ENCODE data around the gene ZNF716.
"Not testable (repeated sequence)": the region's sequence is repeated elsewhere in the genome, so short reads cannot be mapped to it uniquely, and the experiment has no call there.

ZNF716 gene

GRCh38 chr7:57426629-57427003 is 23.4 kb upstream of the ZNF716 start:
- no peak for DNase-seq (ENCODE audit: low spot score)
- H3K27ac ChIP-seq: no peak overlapping the region
- H3K4me3 ChIP-seq: no peak overlapping the region
- no peak for TF ChIP-seq CTCF (IDR thresholded peaks at IDR 0.05)

- no peak overlapping the region for H3K27ac ChIP-seq
- no peak for TF ChIP-seq CTCF (IDR thresholded peaks at IDR 0.05)
- H3K4me3 ChIP-seq: no peak overlapping the region
- no peak for DNase-seq (ENCODE audit: low spot score)
These were observed 22.8 kb upstream of the ZNF716 start for GRCh38 chr7:57427146-57427545.

GRCh38 chr7:57427594-57427993 is 22.4 kb upstream of the ZNF716 start:
- TF ChIP-seq CTCF (IDR thresholded peaks at IDR 0.05): no peak
- H3K27ac ChIP-seq: no peak overlapping the region
- H3K4me3 ChIP-seq: no peak overlapping the region
- no peak for DNase-seq (ENCODE audit: low spot score)

- DNase-seq (ENCODE audit: low spot score): no peak
- no peak overlapping the region for H3K27ac ChIP-seq
- TF ChIP-seq CTCF (IDR thresholded peaks at IDR 0.05): no peak
- H3K4me3 ChIP-seq: no peak overlapping the region
These were observed 17.4 kb upstream of the ZNF716 start for GRCh38 chr7:57432583-57432982.

GRCh38 chr7:57437581-57437980 is 12.4 kb upstream of the ZNF716 start:
- DNase-seq (ENCODE audit: low spot score): no peak
- Histone ChIP-seq H3K4me3 (no peak overlapping the region), H3K27ac (no peak overlapping the region)
- TF ChIP-seq CTCF (IDR thresholded peaks at IDR 0.05): no peak

GRCh38 chr7:57438244-57438643 is 11.7 kb upstream of the ZNF716 start:
- no peak overlapping the region for H3K27ac ChIP-seq
- no peak for DNase-seq (ENCODE audit: low spot score)
- TF ChIP-seq CTCF (IDR thresholded peaks at IDR 0.05): no peak
- no peak overlapping the region for H3K4me3 ChIP-seq

GRCh38 chr7:57443567-57443966 is 6.4 kb upstream of the ZNF716 start:
- no peak for TF ChIP-seq CTCF (IDR thresholded peaks at IDR 0.05)

GRCh38 chr7:57469186-57469828 is 19.3 kb downstream of the ZNF716 start:
- not testable (repeated sequence) for H3K27ac ChIP-seq; H3K4me3 ChIP-seq; DNase-seq (ENCODE audit: low spot score)

More at GRCh38 chr7:57443567-57443966, 6.4 kb upstream of the ZNF716 start:
- DNase-seq (ENCODE audit: low spot score): no peak
- H3K4me3 ChIP-seq: no peak overlapping the region
- no peak overlapping the region for H3K27ac ChIP-seq

- not testable (repeated sequence) for DNase-seq (ENCODE audit: low spot score); H3K4me3 ChIP-seq
These were observed 30.3 kb downstream of the ZNF716 start for GRCh38 chr7:57480304-57480703.

GRCh38 chr7:57485022-57485421 is 35.0 kb downstream of the ZNF716 start:
- not testable (repeated sequence) for H3K4me3 ChIP-seq; DNase-seq (ENCODE audit: low spot score); H3K27ac ChIP-seq

More at GRCh38 chr7:57480304-57480703, 30.3 kb downstream of the ZNF716 start:
- H3K27ac ChIP-seq: not testable (repeated sequence)
